DOHH2 (cell line): Measurements from ENCODE around the gene YLPM1.

Source experiments
- H3F3A ChIP-seq: fragments of 200-600 bp; sonication (generic), shearing (Covaris generic); 2 replicates; pipeline ENCODE4 v1.6.0; 2016; ENCODE audit warnings: antibody characterized with exemption, mild to moderate bottlenecking; ENCODE audit not compliant: control insufficient read depth, insufficient read depth
- H3K27ac ChIP-seq: fragments of 200-600 bp; sonication (generic); 2 replicates; pipeline ENCODE4 v1.5.1; 2014; ENCODE audit warnings: low read depth, mild to moderate bottlenecking, low read length, moderate library complexity
- H3K27me3 ChIP-seq: fragments of 200-600 bp; sonication (generic); 2 replicates; pipeline ENCODE4 v1.6.1; 2014; ENCODE audit warnings: mild to moderate bottlenecking, low read length, mixed read lengths; ENCODE audit not compliant: control insufficient read depth
- H3K36me3 ChIP-seq: fragments of 200-600 bp; sonication (generic); 2 replicates; pipeline ENCODE4 v1.6.1; 2014; ENCODE audit warnings: mild to moderate bottlenecking, low read length, moderate library complexity, mixed read lengths; ENCODE audit not compliant: control insufficient read depth
- H3K4me1 ChIP-seq: fragments of 200-600 bp; sonication (generic); 2 replicates; pipeline ENCODE4 v1.6.1; 2014; ENCODE audit warnings: mild to moderate bottlenecking, low read length, mixed read lengths; ENCODE audit not compliant: control insufficient read depth
- H3K4me2 ChIP-seq: fragments of 200-600 bp; sonication (generic); 2 replicates; pipeline ENCODE4 v1.6.0; 2014; ENCODE audit warnings: mild to moderate bottlenecking, low read length, moderate library complexity
- H3K4me3 ChIP-seq: fragments of 200-600 bp; sonication (generic); 2 replicates; pipeline ENCODE4 v1.5.1; 2014; ENCODE audit warnings: mild to moderate bottlenecking, low read length, mixed read lengths
- H3K79me2 ChIP-seq: fragments of 200-600 bp; sonication (generic); 2 replicates; pipeline ENCODE4 v1.6.1; 2014; ENCODE audit warnings: mild to moderate bottlenecking, low read length, mixed read lengths; ENCODE audit not compliant: control insufficient read depth
- H3K9me2 ChIP-seq: fragments of 200-600 bp; sonication (generic); replicated peaks from 2 replicates; pipeline ENCODE4 v1.6.1; 2014; ENCODE audit warnings: mild to moderate bottlenecking, low read length, mixed read lengths; ENCODE audit not compliant: control insufficient read depth
- H3K9me3 ChIP-seq: fragments of 200-600 bp; sonication (generic); 2 replicates; pipeline ENCODE4 v1.6.1; 2014; ENCODE audit warnings: antibody characterized with exemption, low read length, mixed read lengths; ENCODE audit not compliant: control insufficient read depth, insufficient read depth
- H4K20me1 ChIP-seq: fragments of 200-600 bp; sonication (generic); 2 replicates; pipeline ENCODE4 v1.6.0; 2014; ENCODE audit warnings: low read depth, mild to moderate bottlenecking, antibody characterized with exemption, low read length, moderate library complexity; ENCODE audit not compliant: control insufficient read depth, insufficient read depth
- CTCF ChIP-seq: fragments of 200-600 bp; sonication (generic); IDR thresholded peaks from one replicate; pipeline ENCODE4 v1.5.1; 2014; ENCODE audit warnings: antibody characterized with exemption, mild to moderate bottlenecking, low read depth, low read length; ENCODE audit not compliant: poor library complexity, severe bottlenecking
- EZH2phosphoT487 ChIP-seq: fragments of 200-600 bp; sonication (generic); IDR thresholded peaks from 2 replicates; pipeline ENCODE4 v1.6.1; 2017; ENCODE audit warnings: borderline replicate concordance, mild to moderate bottlenecking, antibody characterized with exemption, low read length, moderate library complexity, mixed read lengths

YLPM1 gene

GRCh38 chr14:74799765-74800164, 36.6 kb downstream of the YLPM1 start:
- H3K36me3 ChIP-seq, result peaks cover 82% of the 10 kb centered on the region
- 0 out of 2 replicates have a peak, but pooled peaks cover 6% of the 10 kb centered on the region for H3F3A ChIP-seq
- H4K20me1 ChIP-seq, result peaks cover 4% of the 10 kb centered on the region; the same call in 1 of the 2 replicates
- H3K9me3 ChIP-seq, result no peaks in the 10 kb centered on the region
- no peaks in the 10 kb centered on the region for H3K27me3 ChIP-seq
- peaks cover 48% of the 10 kb centered on the region for H3K79me2 ChIP-seq
- no peaks in the 10 kb centered on the region for H3K4me1 ChIP-seq
- no peak overlapping the region for H3K4me2 ChIP-seq
- no peaks in the 10 kb centered on the region for H3K9me2 ChIP-seq
- H3K4me3 ChIP-seq, result no peak overlapping the region
- TF ChIP-seq CTCF (no peak), EZH2phosphoT487 (no peak)
- no peak overlapping the region for H3K27ac ChIP-seq

GRCh38 chr14:74800780-74801179, 37.7 kb downstream of the YLPM1 start:
- H3K27me3 ChIP-seq, result no peaks in the 10 kb centered on the region
- 0 out of 2 replicates have a peak, but pooled peaks cover 6% of the 10 kb centered on the region for H3F3A ChIP-seq
- H3K9me2 ChIP-seq, result no peaks in the 10 kb centered on the region
- peaks cover 72% of the 10 kb centered on the region for H3K36me3 ChIP-seq
- no peak overlapping the region for H3K4me3 ChIP-seq
- peaks cover 38% of the 10 kb centered on the region for H3K79me2 ChIP-seq
- H3K4me1 ChIP-seq, result no peaks in the 10 kb centered on the region
- H4K20me1 ChIP-seq, result peaks cover 4% of the 10 kb centered on the region; the same call in 1 of the 2 replicates
- no peak overlapping the region for H3K27ac ChIP-seq
- TF ChIP-seq EZH2phosphoT487 (no peak), CTCF (no peak)
- no peaks in the 10 kb centered on the region for H3K9me3 ChIP-seq
- no peak overlapping the region for H3K4me2 ChIP-seq

- H3K36me3 ChIP-seq, result peaks cover 66% of the 10 kb centered on the region
- no peak overlapping the region for H3K27ac ChIP-seq
- H4K20me1 ChIP-seq, result peaks cover 4% of the 10 kb centered on the region; the same call in 1 of the 2 replicates
- peaks cover 32% of the 10 kb centered on the region for H3K79me2 ChIP-seq
- no peaks in the 10 kb centered on the region for H3K4me1 ChIP-seq
- no peak for TF ChIP-seq CTCF
- no peak for TF ChIP-seq EZH2phosphoT487
- no peaks in the 10 kb centered on the region for H3K27me3 ChIP-seq
- H3K9me2 ChIP-seq, result no peaks in the 10 kb centered on the region
- H3F3A ChIP-seq, result 0 out of 2 replicates have a peak, but pooled peaks cover 6% of the 10 kb centered on the region
- no peak overlapping the region for H3K4me2 ChIP-seq
- no peak overlapping the region for H3K4me3 ChIP-seq
- H3K9me3 ChIP-seq, result no peaks in the 10 kb centered on the region
Measured at GRCh38 chr14:74801396-74801795, 38.3 kb downstream of the YLPM1 start.
